PC-9 (cell line): ENCODE measurements around the gene NUDT9.

Source experiments
- EZH2 ChIP-seq: fragments of 200-600 bp; sonication (generic); IDR thresholded peaks from 2 replicates; pipeline ENCODE4 v1.8.0; 2017; ENCODE audit warnings: antibody characterized with exemption, low read depth
- TF ChIP-seq, protein P1 (sequence below): fragments of 200-600 bp; sonication (generic); conservative IDR thresholded peaks from 2 replicates; pipeline ENCODE4 v1.6.1; 2017; ENCODE audit warnings: mixed run types, antibody characterized with exemption, mild to moderate bottlenecking, moderate library complexity

GRCh38 chr4:87414816-87415215, 7.6 kb upstream of the NUDT9 start:
- TF ChIP-seq, protein P1, sequence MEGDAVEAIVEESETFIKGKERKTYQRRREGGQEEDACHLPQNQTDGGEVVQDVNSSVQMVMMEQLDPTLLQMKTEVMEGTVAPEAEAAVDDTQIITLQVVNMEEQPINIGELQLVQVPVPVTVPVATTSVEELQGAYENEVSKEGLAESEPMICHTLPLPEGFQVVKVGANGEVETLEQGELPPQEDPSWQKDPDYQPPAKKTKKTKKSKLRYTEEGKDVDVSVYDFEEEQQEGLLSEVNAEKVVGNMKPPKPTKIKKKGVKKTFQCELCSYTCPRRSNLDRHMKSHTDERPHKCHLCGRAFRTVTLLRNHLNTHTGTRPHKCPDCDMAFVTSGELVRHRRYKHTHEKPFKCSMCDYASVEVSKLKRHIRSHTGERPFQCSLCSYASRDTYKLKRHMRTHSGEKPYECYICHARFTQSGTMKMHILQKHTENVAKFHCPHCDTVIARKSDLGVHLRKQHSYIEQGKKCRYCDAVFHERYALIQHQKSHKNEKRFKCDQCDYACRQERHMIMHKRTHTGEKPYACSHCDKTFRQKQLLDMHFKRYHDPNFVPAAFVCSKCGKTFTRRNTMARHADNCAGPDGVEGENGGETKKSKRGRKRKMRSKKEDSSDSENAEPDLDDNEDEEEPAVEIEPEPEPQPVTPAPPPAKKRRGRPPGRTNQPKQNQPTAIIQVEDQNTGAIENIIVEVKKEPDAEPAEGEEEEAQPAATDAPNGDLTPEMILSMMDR = no peak
- TF ChIP-seq EZH2 = no peak
